Neural progenitor cell (in vitro differentiated cells): Measurements from ENCODE around the gene GRN. TPM values are rescaled to one million over a fixed set of nuclear protein-coding genes. Genes with fewer than 3 reads are reported as not detected.

Experiments
- DNase-seq: peaks from one replicate; pipeline ENCODE4 v3.0.0-alpha.2; 2016; ENCODE audit warnings: low spot score
- H2AFZ ChIP-seq: fragments of 200-600 bp; sonication (generic); replicated peaks from 2 replicates; pipeline ENCODE4 v1.6.1; 2016; ENCODE audit warnings: antibody characterized with exemption
- H3F3A ChIP-seq: fragments of 200-600 bp; sonication (generic); 2 replicates; pipeline ENCODE4 v1.6.1; 2016; ENCODE audit warnings: antibody characterized with exemption, low read depth
- H3K27ac ChIP-seq: fragments of 200-600 bp; sonication (generic); 2 replicates; pipeline ENCODE4 v1.5.1; 2016; ENCODE audit warnings: mild to moderate bottlenecking
- H3K27me3 ChIP-seq: fragments of 200-600 bp; sonication (generic); 2 replicates; pipeline ENCODE4 v1.6.1; 2016; ENCODE audit warnings: mild to moderate bottlenecking, moderate library complexity
- H3K36me3 ChIP-seq: fragments of 200-600 bp; sonication (generic); 2 replicates; pipeline ENCODE4 v1.5.1; 2016
- H3K4me1 ChIP-seq: fragments of 200-600 bp; sonication (generic); 2 replicates; pipeline ENCODE4 v1.6.1; 2016; ENCODE audit warnings: mixed run types
- H3K4me2 ChIP-seq: fragments of 200-600 bp; sonication (generic); 2 replicates; pipeline ENCODE4 v1.6.1; 2016
- H3K4me3 ChIP-seq: fragments of 200-600 bp; sonication (generic); 2 replicates; pipeline ENCODE4 v1.5.1; 2016
- H3K79me2 ChIP-seq: fragments of 200-600 bp; sonication (generic); 2 replicates; pipeline ENCODE4 v1.6.1; 2016; ENCODE audit warnings: low read depth
- H3K9ac ChIP-seq: fragments of 200-600 bp; sonication (generic); 2 replicates; pipeline ENCODE4 v1.6.1; 2016
- H3K9me3 ChIP-seq: fragments of 200-600 bp; sonication (generic); 2 replicates; pipeline ENCODE4 v1.5.1; 2016; ENCODE audit warnings: low read depth
- H4K20me1 ChIP-seq: fragments of 200-600 bp; sonication (generic); 2 replicates; pipeline ENCODE4 v1.6.1; 2016; ENCODE audit warnings: low read depth
- H3K27ac Mint-ChIP-seq: 3 replicates; pipeline ENCODE4 v1.8.0; 2021; ENCODE audit warnings: mixed read lengths
- H3K27me3 Mint-ChIP-seq: 2 replicates; pipeline ENCODE4 v1.8.0; 2022; ENCODE audit warnings: low read depth, mild to moderate bottlenecking, inconsistent platforms, moderate library complexity, mixed read lengths; ENCODE audit not compliant: insufficient read depth
- H3K36me3 Mint-ChIP-seq: 3 replicates; pipeline ENCODE4 v1.8.0; 2021; ENCODE audit warnings: mixed read lengths
- H3K4me1 Mint-ChIP-seq: 3 replicates; pipeline ENCODE4 v1.8.0; 2021; ENCODE audit warnings: mixed read lengths
- H3K4me3 Mint-ChIP-seq: 3 replicates; pipeline ENCODE4 v1.8.0; 2021; ENCODE audit warnings: mild to moderate bottlenecking, moderate library complexity, mixed read lengths
- H3K9me3 Mint-ChIP-seq: 3 replicates; pipeline ENCODE4 v1.8.0; 2020; ENCODE audit warnings: mixed read lengths
- EZH2 ChIP-seq: fragments of 200-600 bp; sonication (generic); IDR thresholded peaks from 2 replicates; pipeline ENCODE4 v1.6.1; 2017; ENCODE audit warnings: antibody characterized with exemption, mild to moderate bottlenecking, moderate library complexity
- EZH2phosphoT487 ChIP-seq: fragments of 200-600 bp; sonication (generic); IDR thresholded peaks from 2 replicates; pipeline ENCODE4 v1.6.1; 2017; ENCODE audit warnings: antibody characterized with exemption
- total RNA-seq: library from RNA; depleted of rRNA; stranded (reverse); fragments of >200 nt; gene quantifications from 2 replicates; pipeline ENCODE4 v1.2.3, GENCODE V29; 2015; ENCODE audit warnings: low replicate concordance
- TF ChIP-seq, protein P1 (sequence below): fragments of 200-600 bp; sonication (generic); IDR thresholded peaks from 2 replicates; pipeline ENCODE4 v1.5.1; 2017; ENCODE audit warnings: antibody characterized with exemption, mild to moderate bottlenecking

GRN gene
- total RNA-seq, 1 donor from 2014 or later, result 28.2 TPM

- H3K9me3 ChIP-seq, result no peaks in the 10 kb centered on the region
- H3K36me3 ChIP-seq, result no peaks in the 10 kb centered on the region
- H3K9ac ChIP-seq, result no peak overlapping the region
- no peak for TF ChIP-seq EZH2
- no peak for TF ChIP-seq EZH2phosphoT487
- TF ChIP-seq, protein P1, sequence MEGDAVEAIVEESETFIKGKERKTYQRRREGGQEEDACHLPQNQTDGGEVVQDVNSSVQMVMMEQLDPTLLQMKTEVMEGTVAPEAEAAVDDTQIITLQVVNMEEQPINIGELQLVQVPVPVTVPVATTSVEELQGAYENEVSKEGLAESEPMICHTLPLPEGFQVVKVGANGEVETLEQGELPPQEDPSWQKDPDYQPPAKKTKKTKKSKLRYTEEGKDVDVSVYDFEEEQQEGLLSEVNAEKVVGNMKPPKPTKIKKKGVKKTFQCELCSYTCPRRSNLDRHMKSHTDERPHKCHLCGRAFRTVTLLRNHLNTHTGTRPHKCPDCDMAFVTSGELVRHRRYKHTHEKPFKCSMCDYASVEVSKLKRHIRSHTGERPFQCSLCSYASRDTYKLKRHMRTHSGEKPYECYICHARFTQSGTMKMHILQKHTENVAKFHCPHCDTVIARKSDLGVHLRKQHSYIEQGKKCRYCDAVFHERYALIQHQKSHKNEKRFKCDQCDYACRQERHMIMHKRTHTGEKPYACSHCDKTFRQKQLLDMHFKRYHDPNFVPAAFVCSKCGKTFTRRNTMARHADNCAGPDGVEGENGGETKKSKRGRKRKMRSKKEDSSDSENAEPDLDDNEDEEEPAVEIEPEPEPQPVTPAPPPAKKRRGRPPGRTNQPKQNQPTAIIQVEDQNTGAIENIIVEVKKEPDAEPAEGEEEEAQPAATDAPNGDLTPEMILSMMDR, result no peak
- no peak overlapping the region for H3K4me3 ChIP-seq
- Mint-ChIP-seq H3K27me3 (peaks cover 12% of the 10 kb centered on the region), H3K9me3 (no peaks in the 10 kb centered on the region), H3K36me3 (no peaks in the 10 kb centered on the region), H3K27ac (no peak overlapping the region), H3K4me1 (peaks cover 9% of the 10 kb centered on the region), H3K4me3 (no peak overlapping the region)
- no peaks in the 10 kb centered on the region for H3K79me2 ChIP-seq
- no peaks in the 10 kb centered on the region for H3K27me3 ChIP-seq
- peak; percentile 53 for DNase-seq
- H2AFZ ChIP-seq, result no peak overlapping the region
- H3K4me1 ChIP-seq, result peaks cover 8% of the 10 kb centered on the region
- peak overlapping the region; percentile 45 for H3K4me2 ChIP-seq
- no peaks in the 10 kb centered on the region for H4K20me1 ChIP-seq
- H3K27ac ChIP-seq, result no peak overlapping the region
- H3F3A ChIP-seq, result peaks cover 12% of the 10 kb centered on the region
Observed at GRCh38 chr17:44374306-44375195, 29.4 kb downstream of the GRN start.

- Histone ChIP-seq H3K27ac (no peak overlapping the region), H3K4me1 (peaks cover 8% of the 10 kb centered on the region), H2AFZ (no peak overlapping the region), H3K9me3 (no peaks in the 10 kb centered on the region), H3K79me2 (no peaks in the 10 kb centered on the region), H3K4me3 (no peak overlapping the region), H3K36me3 (no peaks in the 10 kb centered on the region), H3K9ac (no peak overlapping the region), H3K4me2 (peak overlapping the region; percentile 45), H3F3A (peaks cover 12% of the 10 kb centered on the region), H4K20me1 (no peaks in the 10 kb centered on the region), H3K27me3 (no peaks in the 10 kb centered on the region)
- Mint-ChIP-seq H3K27ac (no peak overlapping the region), H3K4me1 (peaks cover 5% of the 10 kb centered on the region), H3K9me3 (no peaks in the 10 kb centered on the region), H3K4me3 (no peak overlapping the region), H3K27me3 (peaks cover 9% of the 10 kb centered on the region), H3K36me3 (no peaks in the 10 kb centered on the region)
- TF ChIP-seq, protein P1, result no peak
- TF ChIP-seq EZH2phosphoT487, result no peak
- no peak for TF ChIP-seq EZH2
- DNase-seq, result peak; percentile 28
Observed at GRCh38 chr17:44375196-44376017, 30.3 kb downstream of the GRN start.

- H3K4me1 Mint-ChIP-seq, result peaks cover 5% of the 10 kb centered on the region
- H3K9ac ChIP-seq, result no peak overlapping the region
- no peaks in the 10 kb centered on the region for H3K9me3 ChIP-seq
- H3K27ac Mint-ChIP-seq, result no peak overlapping the region
- H3K79me2 ChIP-seq, result no peaks in the 10 kb centered on the region
- no peak overlapping the region for H3K4me3 ChIP-seq
- no peaks in the 10 kb centered on the region for H3K36me3 ChIP-seq
- TF ChIP-seq, protein P1, result peak; percentile 63
- TF ChIP-seq EZH2, result no peak
- H3F3A ChIP-seq, result peaks cover 12% of the 10 kb centered on the region
- H3K27me3 Mint-ChIP-seq, result peaks cover 9% of the 10 kb centered on the region
- peaks cover 8% of the 10 kb centered on the region for H3K4me1 ChIP-seq
- no peak overlapping the region for H3K4me2 ChIP-seq
- H3K27ac ChIP-seq, result no peak overlapping the region
- H3K4me3 Mint-ChIP-seq, result no peak overlapping the region
- H3K9me3 Mint-ChIP-seq, result no peaks in the 10 kb centered on the region
- H3K36me3 Mint-ChIP-seq, result no peaks in the 10 kb centered on the region
- H4K20me1 ChIP-seq, result no peaks in the 10 kb centered on the region
- peak; percentile 60 for DNase-seq
- H3K27me3 ChIP-seq, result no peaks in the 10 kb centered on the region
- H2AFZ ChIP-seq, result no peak overlapping the region
Observed at GRCh38 chr17:44376124-44376523, 31.0 kb downstream of the GRN start.
